ENCODE results near the gene PLEKHA3.

DNA sequence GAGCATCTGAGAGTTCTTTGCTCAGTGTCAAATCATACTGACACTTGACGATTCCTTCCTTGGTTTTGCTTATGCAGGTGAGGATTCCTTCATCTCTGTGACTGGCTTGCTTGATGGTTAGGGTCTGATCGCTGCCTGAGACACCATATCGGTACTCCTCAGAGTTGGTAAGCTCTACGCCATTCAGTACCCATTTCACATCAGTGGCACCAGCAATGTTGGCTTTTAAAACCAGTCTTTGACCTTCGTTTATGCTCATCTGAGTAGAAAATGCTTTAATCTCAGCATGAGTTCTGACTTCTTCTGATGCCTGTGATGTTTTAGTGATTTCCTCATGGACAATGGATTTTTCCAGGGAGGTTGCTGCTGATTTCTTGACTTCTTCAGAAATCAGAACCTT is 48.4 kb downstream of the PLEKHA3 start:
- no peak for TF ChIP-seq CBX3 (IDR thresholded peaks at IDR 0.05; ENCODE audit: low read depth)
- TF ChIP-seq, protein P1, sequence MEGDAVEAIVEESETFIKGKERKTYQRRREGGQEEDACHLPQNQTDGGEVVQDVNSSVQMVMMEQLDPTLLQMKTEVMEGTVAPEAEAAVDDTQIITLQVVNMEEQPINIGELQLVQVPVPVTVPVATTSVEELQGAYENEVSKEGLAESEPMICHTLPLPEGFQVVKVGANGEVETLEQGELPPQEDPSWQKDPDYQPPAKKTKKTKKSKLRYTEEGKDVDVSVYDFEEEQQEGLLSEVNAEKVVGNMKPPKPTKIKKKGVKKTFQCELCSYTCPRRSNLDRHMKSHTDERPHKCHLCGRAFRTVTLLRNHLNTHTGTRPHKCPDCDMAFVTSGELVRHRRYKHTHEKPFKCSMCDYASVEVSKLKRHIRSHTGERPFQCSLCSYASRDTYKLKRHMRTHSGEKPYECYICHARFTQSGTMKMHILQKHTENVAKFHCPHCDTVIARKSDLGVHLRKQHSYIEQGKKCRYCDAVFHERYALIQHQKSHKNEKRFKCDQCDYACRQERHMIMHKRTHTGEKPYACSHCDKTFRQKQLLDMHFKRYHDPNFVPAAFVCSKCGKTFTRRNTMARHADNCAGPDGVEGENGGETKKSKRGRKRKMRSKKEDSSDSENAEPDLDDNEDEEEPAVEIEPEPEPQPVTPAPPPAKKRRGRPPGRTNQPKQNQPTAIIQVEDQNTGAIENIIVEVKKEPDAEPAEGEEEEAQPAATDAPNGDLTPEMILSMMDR (IDR thresholded peaks at IDR 0.05 in 2 of 3, conservative IDR thresholded peaks at IDR 0.05 in 1 of 3; ENCODE audit: borderline replicate concordance in 1 of 3, insufficient read depth in 1 of 3, low read depth in 2 of 3, low read length in 2 of 3), result no peak
- no peak for TF ChIP-seq POLR2A (IDR thresholded peaks at IDR 0.05; ENCODE audit: borderline replicate concordance, extremely low read depth, insufficient read depth, insufficient read length)
- TF ChIP-seq POLR2AphosphoS5 (IDR thresholded peaks at IDR 0.05; ENCODE audit: low read depth, low read length), result no peak
- TF ChIP-seq SRF (IDR thresholded peaks at IDR 0.05; ENCODE audit: low read depth), result no peak
- TF ChIP-seq CEBPB (IDR thresholded peaks at IDR 0.05; ENCODE audit: low read depth), result no peak
